COLO668 (cell line): ENCODE data around the gene MAST4.

Source experiments
- DNase-seq: peaks from one replicate; lab custom pipeline; 2025; ENCODE audit not compliant: unreplicated experiment; lab: John Stamatoyannopoulos, UW

MAST4 gene

DNA sequence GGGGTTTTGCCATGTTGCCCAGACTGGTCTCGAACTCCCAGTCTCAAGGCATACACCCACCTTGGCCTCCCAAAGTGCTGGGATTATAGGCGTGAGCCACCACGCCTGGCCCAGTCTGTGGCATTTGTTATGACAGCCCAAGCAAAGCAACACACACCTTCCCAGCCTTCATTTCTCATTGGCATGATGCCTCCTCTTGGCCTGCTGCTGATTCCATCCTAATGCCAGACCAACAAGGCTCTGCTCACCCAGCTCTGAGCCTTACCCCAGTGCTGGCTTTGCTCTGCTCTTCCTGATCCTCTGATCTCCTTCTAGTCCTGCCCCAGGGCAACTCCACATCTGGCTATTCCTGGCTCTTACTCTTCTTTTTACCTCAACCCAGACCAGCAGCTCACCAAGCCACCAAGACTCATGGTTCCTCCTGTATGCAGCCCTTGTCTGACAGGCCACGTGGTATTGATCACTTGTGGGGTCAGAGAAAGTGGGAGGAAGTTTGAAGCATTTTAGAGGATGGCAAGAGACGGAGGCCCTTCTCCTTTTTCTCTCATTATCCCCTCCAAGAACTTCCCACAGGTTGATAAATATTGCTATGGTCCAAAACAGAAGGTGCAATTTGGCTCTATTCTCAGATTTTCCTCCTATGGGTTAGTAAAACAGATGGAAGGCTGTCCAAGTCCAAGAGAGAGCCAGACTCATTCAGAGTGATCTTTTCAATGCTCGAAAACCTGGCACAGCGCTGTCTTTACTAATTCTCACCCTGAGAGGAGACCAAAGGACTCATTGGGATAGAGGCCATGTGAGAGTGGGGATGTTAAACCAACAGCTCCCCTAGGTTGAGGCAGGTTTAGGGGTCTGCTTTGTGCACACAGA is 599.4 kb downstream of the MAST4 start:
- DNase-seq = no peak

DNA sequence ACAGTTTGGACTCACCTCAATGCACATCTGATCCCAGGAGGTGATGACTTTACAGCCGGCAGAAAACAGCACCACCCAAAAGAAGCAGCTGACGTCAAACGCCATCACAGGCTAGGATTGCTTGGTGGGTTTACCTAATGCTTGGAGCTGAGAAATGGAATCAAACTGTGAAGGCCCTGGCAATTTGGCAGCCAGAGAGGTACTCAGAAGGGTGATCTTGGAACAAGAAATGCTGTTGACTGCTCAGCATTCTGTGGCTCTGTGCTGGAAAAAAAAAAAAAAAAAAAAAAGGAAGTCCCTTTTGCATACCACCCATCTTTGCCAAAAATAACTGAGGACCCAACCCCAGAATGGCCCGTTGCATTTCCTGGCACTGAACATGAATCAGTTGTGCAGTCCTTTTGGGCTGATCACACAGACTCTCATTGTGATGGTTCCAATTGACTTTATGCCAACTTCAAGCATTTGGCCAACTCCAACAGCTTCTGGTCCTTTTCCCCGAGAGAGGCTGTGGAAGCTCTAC is 600.4 kb downstream of the MAST4 start, which contains the start of gene CD180:
Gene CD180 (minus strand): TSS at position 263 of the 523 bp plus-strand sequence. CDS start 158 bp downstream, at position 105.
- DNase-seq = no peak

DNA sequence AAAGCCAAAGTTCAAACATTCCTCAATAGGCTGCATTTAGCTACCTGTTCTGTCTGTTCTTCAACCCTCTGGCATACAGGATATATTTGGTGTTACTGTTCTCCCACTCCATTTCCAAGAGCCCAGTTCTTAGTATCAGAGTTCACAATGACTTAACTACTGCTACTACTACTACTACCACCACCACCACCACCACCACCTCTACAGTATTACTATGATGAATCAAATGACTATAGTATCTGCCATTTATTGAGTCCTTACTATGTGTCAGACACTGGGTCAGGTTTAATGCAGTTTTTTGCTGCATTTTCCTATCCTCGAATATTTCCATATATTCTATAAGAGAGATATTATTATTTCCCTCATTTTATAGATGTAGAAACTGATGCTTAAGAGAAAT is 601.3 kb downstream of the MAST4 start:
- DNase-seq = no peak

DNA sequence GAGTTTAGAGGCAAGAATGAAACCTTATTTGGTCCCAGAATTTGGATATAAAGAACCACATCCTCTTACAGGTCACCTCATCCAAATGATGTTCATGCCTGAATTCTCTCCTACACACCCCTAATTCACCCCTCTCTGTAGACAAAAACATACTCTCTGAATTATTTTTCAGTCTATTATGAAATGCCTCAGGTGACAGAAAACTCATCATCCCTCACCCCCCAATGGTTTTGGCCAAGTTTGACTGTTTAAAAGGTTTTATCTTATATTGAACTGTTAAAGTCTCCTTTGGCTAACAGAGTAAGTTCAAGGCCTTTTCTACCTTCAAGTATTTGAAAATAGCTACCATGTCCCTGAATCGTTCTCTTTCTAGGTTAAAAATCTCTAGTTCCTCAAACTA is 602.7 kb downstream of the MAST4 start:
- no peak for DNase-seq

DNA sequence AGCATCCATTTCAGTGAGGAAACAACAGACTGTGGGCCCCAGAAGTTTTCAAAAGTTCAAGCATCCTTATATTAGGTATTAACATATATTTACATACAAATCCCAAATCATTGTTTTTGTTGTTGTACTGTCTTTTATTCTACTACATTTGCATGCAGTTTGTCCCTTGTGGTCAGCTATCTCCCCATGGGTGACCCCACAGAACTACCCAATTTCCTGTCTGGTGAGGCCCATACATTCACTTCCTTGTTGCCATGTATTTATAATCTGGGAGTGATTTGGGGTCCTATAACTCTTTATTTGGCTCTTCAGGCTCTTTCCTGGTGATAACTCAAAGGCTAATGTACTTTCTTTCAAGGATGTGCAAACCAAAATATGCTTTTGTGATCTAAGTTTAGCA is 603.7 kb downstream of the MAST4 start:
- no peak for DNase-seq

DNA sequence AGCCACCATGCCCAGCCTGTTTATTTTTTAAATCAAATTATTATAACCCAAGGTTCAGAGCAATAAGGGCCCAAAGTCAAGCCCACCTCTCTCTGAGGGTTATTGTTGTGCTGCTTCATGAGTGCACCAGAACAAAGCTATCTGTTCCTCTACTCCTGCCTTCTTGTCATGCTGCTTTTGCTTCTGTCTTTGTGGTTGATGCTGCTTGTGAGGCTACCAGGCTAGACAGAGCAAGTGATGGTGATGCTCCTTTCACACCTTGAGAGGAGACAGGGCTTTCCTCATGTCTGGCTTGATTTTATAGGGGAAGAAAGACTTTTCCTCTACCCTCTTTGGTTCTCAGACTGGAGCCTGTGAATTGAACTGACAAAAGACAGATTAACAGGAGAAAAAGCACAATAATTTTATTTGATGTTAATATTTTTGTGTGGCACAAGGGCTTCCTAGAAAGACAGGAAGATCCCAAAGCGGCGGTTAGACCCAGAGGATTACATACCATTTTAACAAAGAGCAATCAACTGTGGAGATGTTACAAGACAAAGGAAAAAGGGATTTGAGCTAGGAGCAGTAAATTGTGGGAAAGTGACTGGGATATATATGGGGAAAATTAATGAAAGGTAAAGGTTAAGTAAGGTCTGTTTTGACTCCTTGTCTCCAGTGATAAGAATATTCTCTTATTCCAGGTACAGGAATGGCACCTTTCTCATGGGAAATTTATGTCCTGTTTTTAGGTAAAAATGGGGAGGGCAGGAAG is 604.8 kb downstream of the MAST4 start:
- DNase-seq = no peak

DNA sequence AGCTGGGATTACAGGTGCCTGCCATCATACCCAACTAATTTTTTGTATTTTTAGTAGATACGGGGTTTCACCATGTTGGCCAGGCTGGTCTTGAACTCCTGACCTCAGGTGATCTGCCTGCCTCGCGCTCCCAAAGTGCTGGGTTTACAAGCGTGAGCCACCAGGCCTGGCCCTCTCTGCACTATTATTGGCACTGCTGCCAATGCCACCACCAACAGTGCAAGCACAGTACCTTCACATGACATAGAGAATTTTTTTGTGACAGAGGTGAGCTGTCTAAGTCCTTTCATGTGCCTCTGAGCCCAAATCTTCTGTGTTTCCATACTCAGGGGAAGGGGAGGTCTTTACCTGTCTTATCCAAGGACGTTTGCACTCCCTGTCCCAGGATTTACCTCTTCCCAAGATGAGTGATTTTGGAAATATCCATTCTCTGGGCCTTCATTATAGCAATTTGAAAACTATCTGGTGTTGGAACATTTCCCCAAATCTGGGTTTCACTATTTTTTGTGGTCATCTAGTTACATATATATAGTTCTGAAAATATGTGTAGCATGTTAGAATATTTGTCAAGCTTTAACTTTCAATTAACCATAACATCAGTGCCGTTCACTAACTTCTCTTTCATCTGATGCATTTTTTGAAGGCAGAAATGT is 605.8 kb downstream of the MAST4 start:
- no peak for DNase-seq

DNA sequence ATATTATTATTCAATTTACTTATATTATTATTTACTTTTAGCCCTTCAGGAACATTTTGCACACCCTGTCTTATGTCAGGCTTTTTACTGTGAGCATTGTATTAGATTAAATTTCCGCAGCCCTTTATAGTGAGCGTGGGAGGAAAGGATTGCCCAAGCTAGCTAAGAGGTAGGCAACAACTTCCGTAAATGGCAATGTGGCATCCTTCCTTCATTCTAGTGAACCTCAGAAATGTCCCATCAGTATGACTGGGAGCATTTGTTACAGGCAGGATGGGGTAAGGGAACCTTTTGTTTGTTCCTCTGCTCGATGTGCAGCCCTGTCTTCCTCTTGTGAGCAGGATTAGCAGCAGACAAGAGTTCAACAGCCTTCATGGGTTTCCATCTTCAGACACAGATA is 606.6 kb downstream of the MAST4 start:
- DNase-seq = no peak

DNA sequence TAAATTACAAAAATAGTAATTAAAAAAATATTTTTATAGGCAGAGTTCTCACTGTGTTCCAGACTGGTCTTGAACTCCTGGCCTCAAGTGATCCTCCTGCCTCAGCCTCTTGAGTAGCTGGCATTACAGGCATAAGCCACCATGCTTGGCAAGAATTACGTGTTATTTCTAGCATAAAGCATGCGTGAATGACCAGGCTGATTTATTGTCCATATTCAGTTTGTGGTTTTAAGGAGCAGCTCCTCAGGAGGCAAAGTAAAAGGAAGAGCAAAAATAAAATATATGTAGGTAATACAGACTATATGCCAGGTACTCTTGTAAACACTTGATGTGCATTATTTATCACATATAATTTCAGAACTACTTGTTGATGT is 607.5 kb downstream of the MAST4 start:
- DNase-seq = no peak

DNA sequence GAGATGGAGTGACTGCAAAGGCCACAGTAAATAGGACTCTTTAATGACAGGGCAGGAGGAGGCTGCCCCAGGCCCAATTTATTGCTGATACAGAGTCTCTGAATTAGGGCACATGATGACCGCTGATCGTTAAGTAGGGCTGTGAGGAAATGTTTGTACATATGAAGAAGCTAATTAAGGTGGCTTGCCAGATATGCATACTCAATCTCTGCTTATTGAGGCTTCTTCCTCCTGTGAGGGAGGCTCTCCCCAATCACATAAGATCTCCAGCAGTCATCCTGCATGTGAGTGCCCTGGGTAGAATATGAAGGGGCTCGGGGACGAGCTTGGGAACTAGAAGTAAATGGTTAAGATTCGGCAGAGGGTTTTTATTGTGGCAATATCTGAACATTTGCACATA is 608.6 kb downstream of the MAST4 start:
- DNase-seq = no peak

DNA sequence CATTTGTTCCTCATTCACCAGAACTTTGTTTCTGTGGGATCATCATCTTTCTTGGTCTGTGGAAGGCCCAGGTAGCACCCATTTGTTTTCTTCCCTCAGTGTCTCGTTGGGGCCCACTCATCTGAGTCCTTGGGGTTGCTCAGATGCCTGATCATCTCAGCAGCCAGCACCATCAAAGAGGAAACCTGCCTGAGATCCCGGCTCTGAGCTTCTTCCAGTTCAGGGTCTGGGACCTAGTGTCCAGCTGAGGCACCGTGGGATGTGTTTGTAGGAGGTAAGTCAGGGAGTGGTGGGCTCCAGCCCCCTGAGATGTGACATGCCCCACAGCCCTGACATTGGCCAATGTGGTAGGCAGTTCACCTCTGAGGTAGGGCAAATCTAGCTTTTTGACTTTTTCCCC is 609.8 kb downstream of the MAST4 start:
- no peak for DNase-seq

DNA sequence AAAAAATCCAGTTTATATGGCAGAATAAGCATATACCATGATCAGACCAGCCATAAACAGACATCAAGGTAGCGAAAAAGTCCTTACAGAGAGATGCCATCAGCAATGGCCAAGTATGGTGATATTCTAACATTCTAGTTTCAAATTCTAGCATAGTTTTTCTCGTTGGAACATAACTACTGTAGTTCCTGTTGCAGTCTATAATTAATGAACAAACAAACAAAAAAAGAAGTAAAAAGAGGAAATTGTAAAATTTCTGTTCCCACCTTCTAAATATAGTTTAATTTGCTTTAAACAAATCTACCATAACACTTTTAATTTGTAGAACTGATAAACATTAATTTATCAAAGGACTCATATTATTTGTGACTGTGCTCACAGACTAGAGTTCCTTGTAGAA is 610.3 kb downstream of the MAST4 start:
- no peak for DNase-seq

DNA sequence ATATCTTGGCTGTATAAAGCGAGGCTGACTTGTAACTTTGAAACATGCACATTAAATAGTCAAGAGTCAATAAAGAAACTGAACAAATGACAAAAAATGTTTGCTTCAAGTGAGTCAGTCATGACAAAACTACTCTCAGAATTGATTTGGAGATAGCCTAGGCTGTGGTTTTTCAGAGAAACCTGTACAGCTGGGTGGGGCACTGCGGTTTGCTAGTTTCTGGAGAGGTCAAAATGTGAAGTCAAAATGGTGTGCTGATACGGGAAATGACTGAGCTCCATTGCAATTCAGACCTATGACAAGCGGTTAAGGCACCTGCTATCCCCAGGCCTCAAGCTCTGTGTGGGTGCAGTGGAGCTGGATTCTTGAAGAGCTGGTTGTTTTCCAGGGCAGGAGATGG is 610.7 kb downstream of the MAST4 start:
- no peak for DNase-seq

DNA sequence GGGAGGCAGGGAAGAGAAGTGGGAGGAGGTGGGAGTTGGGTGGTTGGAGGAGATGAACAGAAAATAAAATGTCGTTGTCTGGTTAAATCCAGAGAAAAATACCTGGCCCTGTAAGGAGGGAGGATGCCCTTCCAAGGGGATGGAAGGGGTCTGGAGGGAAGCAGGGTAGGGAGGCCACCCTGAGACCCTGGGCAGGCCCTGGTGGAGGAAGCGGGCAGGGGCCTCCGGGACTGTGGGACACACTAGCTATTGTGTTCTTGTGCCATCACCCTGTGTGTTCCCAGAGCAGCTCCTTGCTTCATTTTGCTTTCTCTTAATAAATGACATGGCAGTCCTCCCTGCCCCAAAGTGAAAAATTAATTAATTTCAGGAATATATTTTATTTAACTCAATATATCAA is 612.2 kb downstream of the MAST4 start:
- DNase-seq = no peak

DNA sequence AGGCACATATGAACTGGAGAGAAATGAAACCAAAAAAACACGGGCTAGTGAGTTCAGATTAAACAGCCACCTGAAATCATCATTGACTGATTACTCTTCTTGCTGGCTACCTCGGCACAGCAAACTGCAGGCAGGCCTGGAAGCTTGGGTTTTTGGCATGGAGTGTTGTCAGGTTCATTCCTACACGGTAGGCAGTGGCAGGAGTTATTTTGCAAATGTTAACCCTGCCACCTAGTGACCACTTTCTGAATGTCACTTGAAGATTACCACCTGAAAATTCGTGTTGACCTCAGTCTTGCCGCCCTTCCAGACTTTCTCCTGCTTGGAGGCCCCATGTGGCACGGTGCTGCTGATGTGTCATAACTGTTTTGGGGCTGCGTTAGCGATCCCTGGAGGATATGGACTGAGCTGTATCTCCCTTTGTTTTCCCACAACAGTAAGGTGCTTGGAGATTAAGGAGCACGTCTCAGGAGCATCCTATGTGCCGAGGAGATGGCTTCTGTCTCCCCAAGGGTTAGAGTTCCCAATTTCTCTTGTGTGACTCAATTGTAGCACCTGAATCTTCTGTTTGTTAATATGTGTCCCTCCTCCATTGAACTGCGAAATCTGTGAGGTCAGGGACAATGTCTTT is 613.1 kb downstream of the MAST4 start:
- DNase-seq = peak; percentile 49

DNA sequence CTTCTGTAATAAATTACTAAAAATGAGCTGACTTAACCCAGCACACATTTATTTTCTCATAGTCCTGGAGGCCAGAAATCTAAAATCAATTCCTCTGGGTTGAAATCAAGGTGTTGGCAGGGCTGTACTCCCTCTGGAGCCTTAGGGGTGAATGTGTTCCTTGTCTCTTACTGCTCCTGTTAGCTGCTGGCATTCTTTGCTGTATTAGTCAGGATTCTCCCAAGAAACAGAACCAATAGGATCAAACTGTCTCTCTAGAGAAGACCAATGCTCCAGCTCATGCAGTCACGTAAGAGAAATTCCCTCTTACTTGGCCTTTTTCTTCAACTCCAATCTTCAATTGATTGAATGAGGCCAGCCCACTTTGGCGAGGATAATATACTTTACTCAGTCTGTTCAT is 615.7 kb downstream of the MAST4 start:
- DNase-seq = no peak

DNA sequence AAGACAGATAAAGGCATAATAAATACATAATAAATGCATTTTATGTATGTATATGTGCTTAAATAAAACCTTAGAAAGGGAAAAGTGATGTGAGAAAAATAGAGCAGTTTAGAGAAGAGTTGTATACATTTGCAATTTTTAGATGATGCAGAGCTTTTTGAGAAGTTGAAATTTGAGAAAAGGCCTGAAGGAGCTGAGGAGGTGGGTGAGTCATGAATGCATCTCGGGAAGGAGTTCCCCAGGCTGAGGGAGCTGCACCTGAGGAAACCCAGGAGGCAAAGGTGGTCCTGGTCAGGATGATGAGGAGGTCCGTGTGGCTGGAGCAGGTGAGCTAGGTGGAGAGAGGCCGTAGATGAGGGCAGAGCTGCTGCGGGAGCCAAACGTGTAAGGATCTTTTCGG is 617.8 kb downstream of the MAST4 start:
- DNase-seq = no peak

DNA sequence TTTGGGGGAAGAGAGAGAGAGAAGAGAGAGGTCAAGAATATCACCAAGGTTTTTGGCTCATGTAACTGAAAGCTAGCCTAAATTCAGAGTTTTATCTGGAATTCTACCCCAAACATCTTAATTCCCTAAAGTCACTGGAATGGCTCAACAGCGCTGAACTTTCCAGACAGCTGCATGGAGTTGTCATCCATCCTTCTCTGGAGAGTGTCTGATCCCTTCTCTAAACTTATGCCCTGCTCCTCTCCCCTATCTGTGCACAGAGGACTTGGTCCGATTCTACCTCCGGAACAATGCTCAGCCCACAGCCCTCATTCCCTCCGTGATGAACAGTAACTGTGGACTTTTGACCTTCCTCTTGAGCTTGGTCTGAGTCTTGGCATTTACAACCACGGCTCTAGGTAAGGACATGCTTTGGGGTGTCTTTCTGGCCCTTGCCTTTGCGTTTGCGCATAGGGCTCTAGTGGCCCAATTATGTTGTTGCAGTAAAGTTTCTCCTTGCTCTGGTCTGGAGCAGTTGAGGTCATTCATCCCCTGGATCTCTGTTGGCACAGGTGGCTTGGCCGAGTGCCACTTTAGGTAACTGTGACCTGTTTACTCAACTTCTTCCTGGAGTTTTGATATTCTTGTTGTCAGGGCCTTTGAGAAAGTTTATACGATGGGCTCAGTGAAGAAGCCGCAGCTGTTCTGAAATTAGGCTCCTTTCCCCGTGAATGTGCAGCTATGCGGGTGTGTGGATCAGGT is 618.7 kb downstream of the MAST4 start:
- peak; percentile 22 for DNase-seq

DNA sequence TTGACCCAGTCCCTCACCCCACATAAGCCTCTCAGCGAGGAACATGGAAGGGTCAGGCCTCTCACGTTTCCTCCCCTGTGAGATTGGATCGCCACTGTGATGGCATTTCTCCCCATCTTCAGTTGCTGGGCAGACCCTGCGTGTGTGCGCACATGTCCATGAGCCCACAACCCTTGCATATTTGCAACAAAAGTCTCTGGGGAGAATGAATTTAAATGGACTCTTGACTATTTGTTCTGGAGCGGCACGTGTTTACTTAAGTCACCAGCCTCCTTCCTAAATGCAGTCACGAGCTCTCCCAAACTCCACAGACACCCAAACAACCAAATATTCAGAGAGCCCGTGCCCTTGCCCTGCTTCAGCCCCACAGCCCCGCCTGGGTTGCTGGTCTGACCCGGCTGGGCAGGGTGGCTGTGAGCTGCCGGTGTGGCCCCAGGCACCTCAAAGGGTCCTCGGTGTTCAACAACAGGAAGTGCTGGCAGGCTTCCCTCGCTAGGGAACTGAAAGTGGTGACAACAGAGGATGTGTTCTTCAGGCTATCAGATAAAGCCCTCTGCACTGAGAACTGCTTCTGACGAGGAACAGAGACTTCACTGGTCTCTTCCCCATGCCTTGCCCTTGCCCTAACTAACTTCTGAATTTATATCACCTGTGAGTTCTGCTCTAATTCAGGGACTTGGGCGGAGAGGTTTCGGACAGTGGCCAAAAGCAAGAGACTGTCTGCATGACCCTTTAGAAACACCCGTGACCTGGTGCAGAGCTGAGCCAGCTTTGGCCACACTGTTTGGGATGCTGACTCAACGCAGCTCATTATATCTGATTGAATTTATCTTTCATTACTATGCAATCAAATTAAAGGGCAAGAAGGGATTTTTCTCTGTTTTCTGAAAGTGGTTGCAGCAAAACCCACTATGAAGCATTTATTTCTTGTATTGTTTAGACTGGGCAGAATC is 619.6 kb downstream of the MAST4 start:
- DNase-seq = peak; percentile 49
